Erythroblast (primary cell): ENCODE results near the gene EHBP1.

Source experiments
- DNase-seq, 2 experiments: peaks; one replicate each; lab custom pipeline; 2025; lab: John Stamatoyannopoulos, UW
- GATA1 ChIP-seq: IDR thresholded peaks from 2 replicates; pipeline ENCODE4 v1.6.1; 2011; ENCODE audit warnings: low read depth, mild to moderate bottlenecking, control low read depth, low read length, moderate library complexity
- POLR2A ChIP-seq: IDR thresholded peaks from 2 replicates; pipeline ENCODE4 v1.6.1; 2011; ENCODE audit warnings: mild to moderate bottlenecking, low read length

Gene EHBP1

GRCh38 chr2:63023444-63023843 lies 317.9 kb downstream of the EHBP1 start:
- no peak for TF ChIP-seq POLR2A
- peak; percentile 59 for DNase-seq

- DNase-seq = no peak
- TF ChIP-seq POLR2A (no peak), GATA1 (no peak)
Observed at GRCh38 chr2:63027220-63027619, 321.7 kb downstream of the EHBP1 start.

GRCh38 chr2:63029058-63029457 lies 323.5 kb downstream of the EHBP1 start:
- no peak for DNase-seq
- TF ChIP-seq POLR2A (no peak), GATA1 (no peak)

GRCh38 chr2:63034526-63034925 lies 329.0 kb downstream of the EHBP1 start:
- DNase-seq = no peak
- TF ChIP-seq POLR2A (no peak), GATA1 (no peak)

GRCh38 chr2:63035169-63035568 lies 329.7 kb downstream of the EHBP1 start:
- DNase-seq = no peak

GRCh38 chr2:63035660-63036059 lies 330.1 kb downstream of the EHBP1 start:
- TF ChIP-seq GATA1 = no peak
- TF ChIP-seq POLR2A = no peak
- DNase-seq = no peak

More at GRCh38 chr2:63035169-63035568, 329.7 kb downstream of the EHBP1 start:
- TF ChIP-seq POLR2A = no peak
- TF ChIP-seq GATA1 = no peak

GRCh38 chr2:63038034-63038433 lies 332.5 kb downstream of the EHBP1 start:
- no peak for DNase-seq
- TF ChIP-seq GATA1 = no peak
- no peak for TF ChIP-seq POLR2A

GRCh38 chr2:63040586-63040985 lies 335.1 kb downstream of the EHBP1 start:
- no peak for TF ChIP-seq GATA1
- no peak for TF ChIP-seq POLR2A
- DNase-seq = peak; percentile 20 to 30

GRCh38 chr2:63041592-63041991 lies 336.1 kb downstream of the EHBP1 start:
- peak; percentile 40 to 58 for DNase-seq
- TF ChIP-seq POLR2A (no peak), GATA1 (no peak)

- no peak for DNase-seq
- TF ChIP-seq POLR2A (no peak), GATA1 (no peak)
Observed at GRCh38 chr2:63044362-63045327, 339.1 kb downstream of the EHBP1 start.

- no peak for TF ChIP-seq GATA1
- no peak for TF ChIP-seq POLR2A
- no peak for DNase-seq
Observed at GRCh38 chr2:63046552-63046951, 341.0 kb downstream of the EHBP1 start.

GRCh38 chr2:63046961-63047320 lies 341.4 kb downstream of the EHBP1 start:
- DNase-seq = no peak
- TF ChIP-seq POLR2A = no peak
- TF ChIP-seq GATA1 = no peak

- no peak for TF ChIP-seq GATA1
- TF ChIP-seq POLR2A = no peak
- DNase-seq = peak; percentile 42 to 57
Observed at GRCh38 chr2:63047321-63048279, 342.1 kb downstream of the EHBP1 start.

- TF ChIP-seq POLR2A = no peak
- TF ChIP-seq GATA1 = no peak
- DNase-seq = peak; percentile 46 to 49
Observed at GRCh38 chr2:63048367-63049171, 343.1 kb downstream of the EHBP1 start.
